Amniotic stem cell (primary cell): ENCODE data around the gene S100B.
"Not testable (repeated sequence)": the region's sequence is repeated elsewhere in the genome, so short reads cannot be mapped to it uniquely, and the experiment has no call there.

Source experiments
- DNase-seq: peaks from one replicate; lab custom pipeline; 2025; lab: John Stamatoyannopoulos, UW

S100B gene

DNA sequence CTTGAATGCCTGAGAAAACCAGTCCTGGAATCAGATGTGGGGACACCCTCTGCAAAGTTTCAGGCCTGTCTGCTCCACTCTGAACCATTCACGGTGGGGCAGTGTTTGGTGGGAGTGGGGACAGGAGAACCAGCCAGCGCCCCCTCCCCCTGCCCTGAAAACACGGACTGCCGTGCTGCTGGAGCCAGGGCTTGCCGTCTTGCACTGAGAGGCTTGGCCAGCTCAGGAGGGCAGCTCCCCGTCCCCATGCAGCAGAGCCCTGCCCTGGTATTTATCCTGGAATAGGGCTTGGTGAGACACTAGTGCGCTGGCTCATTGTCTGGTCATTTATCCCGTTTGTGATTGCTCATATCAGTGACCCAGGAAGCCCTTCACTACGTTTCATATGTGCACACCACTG, 3.9 kb downstream of the S100B start:
- DNase-seq = no peak

DNA sequence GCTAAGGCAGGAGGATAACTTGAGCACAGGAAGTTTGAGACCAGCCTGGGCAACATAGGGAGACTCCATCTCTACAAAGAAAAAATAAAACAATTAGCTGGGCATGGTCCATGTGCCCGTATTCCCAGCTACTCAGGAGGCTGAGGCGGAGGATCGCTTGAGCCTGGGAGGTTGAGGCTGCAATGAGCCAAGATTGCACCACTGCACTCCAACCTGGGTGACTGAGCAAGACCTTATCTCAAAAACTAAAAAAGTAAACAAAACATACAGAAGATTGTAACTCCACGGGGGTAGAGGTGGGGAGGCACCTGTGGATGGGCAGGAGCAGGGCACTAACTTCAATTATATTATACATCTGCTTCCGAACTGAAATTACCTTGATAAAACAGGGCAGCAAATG, 4.6 kb downstream of the S100B start:
- no peak for DNase-seq

DNA sequence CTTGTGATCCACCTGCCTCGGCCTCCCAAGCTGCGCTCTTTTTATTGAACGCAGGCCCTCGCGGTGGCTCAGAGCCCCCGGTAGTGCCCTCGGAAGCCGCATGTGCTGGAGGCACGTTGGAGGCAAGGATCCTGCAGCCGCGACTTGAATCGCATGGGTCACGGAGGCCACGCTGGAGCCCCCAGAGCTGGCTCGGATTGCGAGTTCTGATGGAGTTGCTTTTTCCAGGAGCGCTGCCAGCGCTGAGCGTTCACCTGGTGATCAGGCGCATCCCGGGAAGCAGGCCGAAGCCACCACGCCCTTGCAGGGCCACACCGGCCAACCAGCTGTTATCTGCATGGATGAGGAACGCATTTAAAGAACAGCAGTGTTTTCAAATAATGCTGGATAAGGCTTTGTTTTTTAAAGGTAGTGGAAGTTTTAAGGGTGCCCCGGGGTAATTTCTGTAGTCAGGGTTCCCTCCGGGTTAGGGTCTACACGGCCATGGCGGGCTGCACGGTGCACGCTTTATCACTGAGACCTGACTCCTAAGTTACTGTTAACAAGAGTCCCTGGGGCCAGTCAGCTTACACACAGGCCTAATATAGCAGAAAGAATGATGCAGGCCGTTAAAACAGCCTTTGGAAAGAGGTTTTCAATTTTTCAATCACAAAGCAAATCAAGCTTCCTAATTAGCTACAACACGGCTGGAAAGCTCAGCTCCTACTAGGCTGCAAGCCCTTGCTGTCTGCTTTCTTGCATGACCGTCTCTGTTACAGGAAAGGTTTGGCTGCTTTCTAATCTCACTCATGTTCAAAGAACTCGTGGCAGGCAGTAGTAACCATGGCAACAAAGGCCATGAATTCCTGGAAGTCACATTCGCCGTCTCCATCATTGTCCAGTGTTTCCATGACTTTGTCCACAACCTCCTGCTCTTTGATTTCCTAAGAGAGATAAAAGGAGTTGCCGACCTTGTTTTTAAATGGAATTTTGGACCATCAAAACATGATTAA, 6.0 kb downstream of the S100B start:
- peak; percentile 72 for DNase-seq

- no peak for DNase-seq
Measured at GRCh38 chr21:46597896-46598343, 7.0 kb downstream of the S100B start.

DNA sequence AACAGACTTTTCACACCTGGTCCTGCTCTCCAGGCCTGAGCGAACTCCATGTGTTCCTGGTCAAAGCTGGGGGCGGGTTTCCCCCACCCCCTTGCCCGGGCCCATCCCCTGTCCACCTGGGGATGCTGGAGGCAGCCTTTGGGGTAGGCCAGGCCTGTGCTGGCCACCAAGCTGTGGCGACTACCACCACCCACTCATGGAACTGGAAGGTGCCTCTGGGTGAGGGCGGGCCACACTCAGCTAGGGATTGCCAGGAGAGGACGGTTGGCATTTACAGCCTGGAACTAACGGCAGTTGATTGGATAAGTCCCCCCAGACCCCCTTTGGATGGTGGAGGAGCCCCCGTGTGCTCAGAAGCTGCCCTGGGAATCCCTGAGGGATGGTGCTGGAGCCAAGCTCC, 7.9 kb downstream of the S100B start:
- DNase-seq = no peak

DNA sequence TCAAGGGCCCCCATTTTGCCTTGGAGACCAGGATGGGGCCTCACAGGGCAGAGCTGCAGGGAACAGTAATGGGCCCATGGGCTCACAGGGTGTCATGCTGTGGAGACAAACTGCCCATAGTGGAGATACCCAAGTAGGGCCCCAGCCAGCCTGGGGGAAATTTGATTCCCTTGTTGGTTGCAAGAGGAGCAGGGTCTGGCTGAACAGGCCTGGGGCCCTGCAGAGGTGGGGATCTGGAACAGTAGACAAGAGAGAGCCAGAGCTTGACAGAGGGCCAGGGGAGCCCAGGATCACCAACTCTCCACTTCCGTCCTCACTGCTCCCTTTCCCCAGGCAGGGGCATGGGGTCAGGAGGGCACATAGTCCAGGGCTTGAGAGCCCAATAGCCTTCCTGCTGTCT, 8.7 kb downstream of the S100B start:
- DNase-seq = no peak

DNA sequence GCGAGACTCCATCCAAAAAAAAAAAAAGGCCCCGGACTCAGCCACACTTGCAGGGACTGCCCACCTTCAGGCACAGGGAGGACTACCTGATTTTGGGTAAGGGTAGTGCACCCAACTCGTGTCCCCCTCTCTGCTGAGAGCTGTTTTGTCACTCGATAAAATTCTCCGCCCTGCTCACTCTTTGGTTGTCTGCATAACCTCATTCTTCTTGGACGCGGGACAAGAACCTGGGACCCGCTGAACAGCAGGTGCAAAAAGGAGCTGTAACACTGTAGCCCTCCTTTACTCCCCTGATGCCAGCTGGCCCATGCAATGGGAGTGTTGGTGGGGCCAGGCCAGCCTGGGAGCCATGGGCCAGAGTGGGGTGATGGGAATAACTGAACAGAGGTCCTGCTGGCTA, 10.6 kb downstream of the S100B start:
- no peak for DNase-seq

DNA sequence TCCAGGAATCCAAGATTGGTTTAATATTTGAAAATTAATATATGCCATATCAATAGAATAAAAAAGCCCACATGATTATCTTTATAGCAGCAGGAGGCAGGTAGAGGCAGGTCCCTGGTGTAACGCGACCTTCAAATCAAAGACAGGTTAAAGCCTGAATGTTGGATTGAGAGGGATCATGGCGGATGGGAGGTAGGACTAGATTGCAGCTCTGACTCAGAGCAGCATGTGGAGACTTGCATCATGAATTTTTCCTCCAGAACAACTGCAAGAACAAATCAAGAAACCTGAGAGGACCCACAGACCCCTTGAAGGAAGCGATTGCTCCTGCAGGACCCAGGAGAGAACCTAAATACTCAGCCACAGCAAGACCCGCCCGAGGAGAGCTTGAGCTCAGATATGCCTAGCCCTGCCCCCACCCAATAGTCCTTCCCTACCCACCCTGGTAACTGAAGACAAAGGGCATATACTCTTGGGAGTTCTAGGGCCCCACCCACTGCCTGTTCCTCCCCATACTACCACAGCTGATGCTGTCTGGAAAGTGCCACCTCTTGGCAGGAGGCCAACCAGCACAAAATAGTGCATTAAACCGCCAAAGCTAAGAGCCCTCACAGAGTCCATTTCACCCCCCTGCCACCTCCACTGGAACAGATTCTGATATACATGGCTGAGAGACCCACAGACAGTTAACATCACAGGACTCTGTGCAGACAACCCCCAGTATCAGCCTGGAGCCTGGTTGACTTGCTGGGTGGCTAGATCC, 19.5 kb downstream of the S100B start:
- no peak for DNase-seq

DNA sequence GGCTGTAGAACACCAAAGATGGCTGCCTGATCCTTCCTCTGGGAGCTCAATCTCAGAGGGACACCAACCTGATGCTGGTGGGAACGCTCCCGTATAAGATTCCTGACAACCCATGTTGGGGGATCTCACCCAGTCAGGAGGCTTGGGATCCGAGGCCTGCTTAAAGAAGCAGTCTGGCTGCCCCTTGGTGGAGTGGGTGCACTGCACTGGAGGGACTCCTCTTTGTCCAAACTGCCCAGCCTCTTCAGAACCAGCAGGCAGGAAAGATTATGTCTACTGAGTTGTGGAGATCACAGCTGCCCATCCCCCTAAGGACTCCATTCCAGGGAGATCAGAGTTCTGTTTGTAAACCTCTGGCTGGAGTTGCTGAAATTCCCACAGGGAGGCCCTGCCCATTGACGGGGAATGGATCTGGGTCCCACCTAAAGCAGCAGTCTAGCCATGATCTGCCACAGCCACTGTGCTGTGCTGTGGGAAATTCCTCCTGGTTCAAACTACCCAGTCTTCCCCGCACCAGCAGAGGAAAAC, 23.0 kb downstream of the S100B start:
- DNase-seq = no peak

DNA sequence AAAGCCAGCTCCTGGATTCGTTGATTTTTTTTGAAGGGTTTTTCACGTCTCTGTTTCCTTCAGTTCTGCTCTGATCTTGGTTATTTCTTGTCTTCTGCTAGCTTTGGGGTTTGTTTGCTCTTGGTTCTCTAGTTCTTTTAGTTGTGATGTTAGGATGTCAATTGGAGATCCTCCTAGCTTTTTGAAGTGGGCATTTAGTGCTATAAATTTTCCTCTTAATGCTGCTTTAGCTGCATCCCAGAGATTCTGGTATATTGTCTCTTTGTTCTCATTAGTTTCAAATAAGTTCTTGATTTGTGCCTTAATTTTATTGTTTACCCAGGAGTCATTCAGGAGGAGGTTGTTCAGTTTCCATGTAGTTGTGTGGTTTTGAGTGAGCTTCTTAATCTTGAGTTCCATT, 25.5 kb downstream of the S100B start:
- DNase-seq = not testable (repeated sequence)

GRCh38 chr21:46577786-46578185, 27.1 kb downstream of the S100B start:
- DNase-seq = not testable (repeated sequence)

DNA sequence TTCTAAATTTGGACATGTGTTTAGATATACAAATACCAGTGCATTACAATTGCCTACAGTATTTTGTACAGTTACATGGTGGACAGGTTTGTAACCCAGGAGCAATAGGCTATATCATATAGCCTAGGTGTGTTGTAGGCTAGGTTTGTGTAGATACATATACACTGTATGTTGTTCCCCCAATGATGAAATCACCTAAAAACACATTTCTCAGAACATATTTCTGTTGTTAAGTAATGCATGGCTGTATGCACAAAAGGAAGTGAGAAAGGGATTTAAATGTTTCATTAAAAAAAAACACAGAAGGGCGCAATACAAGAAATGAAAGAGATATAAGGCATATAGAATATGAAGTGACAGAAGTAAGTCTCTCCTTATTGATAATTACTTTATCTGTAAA, 32.0 kb downstream of the S100B start:
- no peak for DNase-seq

DNA sequence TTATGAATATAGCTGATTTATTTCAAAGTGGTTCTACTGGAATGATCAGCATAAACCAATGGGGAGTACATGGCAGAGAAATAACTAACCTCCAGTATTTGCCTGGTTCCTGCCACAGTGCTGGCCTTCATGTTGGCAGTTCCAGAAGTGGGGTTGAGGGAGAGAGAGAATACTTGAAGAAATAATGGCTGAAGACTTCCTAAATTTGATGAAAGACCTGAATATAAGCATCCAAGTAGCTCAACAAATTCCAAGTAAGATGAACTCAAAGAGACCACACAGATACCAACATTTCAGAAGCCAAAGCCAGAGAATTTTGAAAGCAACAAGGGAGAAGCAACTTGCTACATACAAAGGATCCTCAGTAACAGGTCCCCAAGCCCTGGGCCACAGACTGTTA, 34.3 kb downstream of the S100B start:
- DNase-seq = no peak

DNA sequence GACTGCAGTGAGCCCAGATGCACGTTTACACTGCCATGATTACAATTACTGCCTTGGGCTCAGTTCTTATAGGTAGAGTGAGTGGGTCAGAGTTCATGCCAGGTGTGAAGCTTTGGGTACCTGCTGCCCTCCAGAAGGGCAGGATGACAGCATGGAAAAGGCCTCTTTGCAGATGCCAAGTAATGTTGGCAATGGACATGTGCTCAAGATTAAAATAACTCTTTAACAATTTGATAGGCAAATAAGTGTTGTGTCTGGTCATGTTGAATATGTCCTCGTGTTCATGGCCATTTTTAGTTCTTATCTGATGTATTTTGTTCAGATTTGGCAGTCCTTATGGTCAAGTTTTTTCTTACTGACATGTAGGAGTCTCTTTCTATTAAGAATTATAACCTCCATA, 34.8 kb downstream of the S100B start:
- DNase-seq = no peak

DNA sequence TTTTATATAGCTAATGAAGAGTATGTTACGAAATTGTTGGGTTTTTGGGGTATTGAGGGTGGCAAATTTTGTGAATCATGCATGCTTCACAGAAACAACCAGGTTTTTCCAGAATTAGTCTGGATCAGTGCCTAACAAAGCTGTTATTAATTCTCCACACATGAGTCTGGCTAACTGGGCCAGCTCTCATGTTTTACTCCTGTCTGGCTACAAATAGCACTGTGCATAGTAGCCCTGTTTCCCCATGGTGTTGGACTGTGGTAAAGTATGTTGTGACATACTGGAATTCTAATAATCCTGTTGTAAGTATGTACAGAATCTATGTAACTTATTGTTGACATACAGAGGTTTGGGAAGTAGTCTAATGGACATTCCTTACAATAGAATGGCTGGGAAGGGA, 35.8 kb downstream of the S100B start:
- DNase-seq = no peak

- DNase-seq = no peak
Measured at GRCh38 chr21:46568562-46568961, 36.3 kb downstream of the S100B start.

GRCh38 chr21:46567348-46567747, 37.5 kb downstream of the S100B start:
- no peak for DNase-seq

DNA sequence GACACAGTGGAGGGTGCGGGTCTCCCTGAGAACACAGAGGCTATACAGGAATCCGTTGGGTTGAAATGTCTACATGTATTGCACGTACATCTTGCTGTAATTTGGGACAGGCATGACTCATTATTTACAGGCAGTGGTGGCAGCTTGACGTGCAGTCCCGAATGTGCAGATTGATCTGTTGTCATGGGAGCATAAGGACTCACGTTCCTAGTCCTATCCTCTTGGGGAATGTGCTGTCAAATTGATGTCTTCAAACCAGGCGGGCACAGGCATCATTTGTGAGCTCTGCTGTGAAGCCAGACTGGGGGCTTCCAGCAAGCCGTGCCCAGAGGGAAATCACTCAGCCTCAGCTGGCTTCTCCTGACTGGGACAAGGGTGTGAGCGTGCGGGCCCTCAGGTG, 40.5 kb downstream of the S100B start:
- no peak for DNase-seq

DNA sequence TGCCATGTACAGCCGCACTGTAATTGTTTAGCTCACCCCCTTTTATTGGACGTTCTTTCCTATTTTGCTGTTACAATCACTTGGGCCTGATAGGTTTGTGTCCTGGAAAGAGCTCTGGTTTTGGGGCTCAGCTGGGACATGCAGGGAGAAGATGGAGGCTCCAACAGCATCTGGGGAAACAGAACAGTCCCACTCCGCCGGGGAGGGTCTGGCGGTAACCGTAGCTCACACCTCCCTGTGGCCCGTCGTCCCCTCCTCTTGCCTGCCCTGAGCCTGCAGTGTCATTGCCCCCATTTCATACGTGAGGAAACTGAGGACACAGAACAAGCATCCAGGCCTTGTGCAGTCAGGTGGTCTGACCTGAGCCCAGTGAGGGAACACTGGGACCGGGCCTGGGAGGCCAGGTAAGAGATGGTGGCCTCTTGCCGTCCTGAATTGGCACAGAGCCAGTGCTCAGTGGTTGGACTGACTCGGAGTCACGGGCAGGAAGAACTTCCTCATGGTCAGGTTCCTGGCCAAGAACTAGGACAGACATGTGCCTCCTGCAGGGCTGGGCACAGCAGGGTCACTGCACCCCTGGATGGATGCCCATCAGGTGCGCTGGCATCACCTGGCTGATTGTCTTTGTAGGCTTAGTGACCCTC, 41.8 kb downstream of the S100B start:
- DNase-seq = no peak

DNA sequence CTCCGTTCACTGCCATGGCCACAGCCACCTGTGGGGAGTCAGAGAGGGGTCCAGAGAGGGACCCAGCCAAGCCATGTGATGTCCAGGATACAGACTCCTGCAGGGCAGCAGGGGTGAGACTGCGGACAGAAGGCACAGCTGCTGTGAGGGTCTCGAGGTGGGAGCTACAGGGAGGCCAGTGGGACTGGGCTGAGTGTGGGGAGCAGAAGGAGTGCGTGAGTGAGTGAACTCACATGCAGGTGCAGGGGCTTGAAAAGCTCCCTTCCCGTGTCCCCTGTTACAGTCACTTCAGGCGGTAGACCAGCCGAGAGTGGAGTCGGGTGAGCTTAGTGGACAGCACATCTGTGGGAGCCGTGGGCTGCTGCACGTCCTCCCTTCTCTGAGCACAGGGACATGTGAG, 42.4 kb downstream of the S100B start:
- DNase-seq = no peak

- no peak for DNase-seq
Measured at GRCh38 chr21:46561445-46562090, 43.3 kb downstream of the S100B start.
